Muscle layer of duodenum (tissue), 2 donors: ENCODE data around the gene GRPEL1.

Experiments used
- H3K27ac ChIP-seq: one replicate; pipeline ENCODE4 v1.7.0; 2013; ENCODE audit warnings: mild to moderate bottlenecking, low read length
- H3K27me3 ChIP-seq: one replicate; pipeline ENCODE4 v1.7.0; 2013; ENCODE audit warnings: low read depth, mild to moderate bottlenecking, control low read depth, low read length
- H3K36me3 ChIP-seq, 2 donors: one replicate each; pipeline ENCODE4 v1.7.0; 2013; ENCODE audit warnings: low read length in 2 of 2, control low read depth in 1 of 2, mild to moderate bottlenecking in 1 of 2; ENCODE audit not compliant: insufficient read depth in 2 of 2, control insufficient read depth in 1 of 2
- H3K4me1 ChIP-seq, 2 donors: one replicate each; pipeline ENCODE4 v1.7.0; 2013; ENCODE audit warnings: low read length in 2 of 2, mild to moderate bottlenecking in 2 of 2, control low read depth in 1 of 2, moderate library complexity in 1 of 2; ENCODE audit not compliant: insufficient read depth in 2 of 2, control insufficient read depth in 1 of 2
- H3K4me3 ChIP-seq, 2 donors: one replicate each; pipeline ENCODE4 v1.7.0; 2013; ENCODE audit warnings: low read length in 2 of 2, low read depth in 1 of 2, mild to moderate bottlenecking in 1 of 2
- H3K9me3 ChIP-seq, 2 donors: one replicate each; pipeline ENCODE4 v1.7.0; 2013; ENCODE audit warnings: low read length in 2 of 2, control low read depth in 1 of 2, mild to moderate bottlenecking in 1 of 2; ENCODE audit not compliant: control insufficient read depth in 1 of 2
- donor health status: healthy.

GRPEL1 gene

GRCh38 chr4:7050481-7051143 lies 17.3 kb downstream of the GRPEL1 start:
- H3K9me3 ChIP-seq, result no peaks in the 10 kb centered on the region
- peaks cover 13 to 19% of the 10 kb centered on the region in 2 donors for H3K36me3 ChIP-seq
- no peaks in the 10 kb centered on the region for H3K27me3 ChIP-seq
- no peak overlapping the region for H3K27ac ChIP-seq
- H3K4me3 ChIP-seq, result no peak overlapping the region
- peaks cover 12 to 28% of the 10 kb centered on the region in 2 donors for H3K4me1 ChIP-seq

DNA sequence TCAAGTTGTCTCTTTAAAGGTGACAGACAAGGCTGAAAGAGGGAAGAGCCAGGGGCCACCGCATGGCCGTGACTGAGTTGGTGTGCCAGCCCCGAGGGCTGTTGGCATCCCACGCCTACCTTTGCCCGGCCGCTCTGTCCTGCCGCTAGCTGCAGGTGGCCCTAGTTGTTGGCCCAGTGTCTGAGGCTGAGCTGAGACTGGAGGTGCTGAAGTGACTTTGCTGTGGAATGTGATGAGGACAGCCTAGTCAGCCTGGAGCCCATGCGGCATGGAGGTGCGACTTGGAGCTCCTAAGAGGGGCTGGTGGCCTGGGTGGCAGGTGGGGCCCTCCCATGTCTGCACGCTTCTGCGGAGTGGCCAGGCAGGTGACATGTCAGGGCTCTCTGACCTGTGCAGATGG lies 18.1 kb downstream of the GRPEL1 start:
- no peaks in the 10 kb centered on the region for H3K27me3 ChIP-seq
- peaks cover 7 to 10% of the 10 kb centered on the region in 2 donors for H3K36me3 ChIP-seq
- no peak overlapping the region for H3K27ac ChIP-seq
- peaks cover 19 to 37% of the 10 kb centered on the region in 2 donors for H3K4me1 ChIP-seq
- H3K9me3 ChIP-seq, result no peaks in the 10 kb centered on the region
- no peak overlapping the region for H3K4me3 ChIP-seq

DNA sequence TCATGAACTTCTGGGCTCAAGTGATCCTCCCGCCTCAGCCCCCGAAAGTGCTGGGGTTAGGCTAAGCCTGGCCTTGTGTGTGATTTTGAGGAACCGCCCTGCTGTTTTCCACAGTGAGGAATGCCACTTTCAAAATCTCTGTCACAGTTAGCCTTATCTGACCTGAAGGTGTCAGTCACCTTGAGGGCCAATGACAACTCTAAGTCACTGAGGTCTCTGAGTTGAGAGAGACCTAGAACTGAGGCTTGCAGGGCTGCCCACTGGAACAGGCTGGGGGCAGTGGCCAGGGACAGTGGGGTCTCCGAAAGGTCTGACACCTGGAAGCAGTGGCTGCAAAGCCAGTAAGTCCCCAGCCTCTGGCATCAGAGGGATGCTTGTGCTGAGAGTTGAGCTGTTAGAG lies 18.6 kb downstream of the GRPEL1 start:
- Histone ChIP-seq H3K4me1 (peaks cover 19 to 40% of the 10 kb centered on the region in 2 donors), H3K27ac (no peak overlapping the region), H3K9me3 (no peaks in the 10 kb centered on the region), H3K27me3 (no peaks in the 10 kb centered on the region), H3K4me3 (no peak overlapping the region), H3K36me3 (peaks cover 4 to 6% of the 10 kb centered on the region in 2 donors)

- Histone ChIP-seq H3K4me1 (peaks cover 19 to 40% of the 10 kb centered on the region in 2 donors), H3K27ac (no peak overlapping the region), H3K36me3 (no peaks in the 10 kb centered on the region), H3K27me3 (no peaks in the 10 kb centered on the region), H3K4me3 (no peak overlapping the region), H3K9me3 (no peaks in the 10 kb centered on the region)
Measured at GRCh38 chr4:7048642-7049041, 19.2 kb downstream of the GRPEL1 start.

DNA sequence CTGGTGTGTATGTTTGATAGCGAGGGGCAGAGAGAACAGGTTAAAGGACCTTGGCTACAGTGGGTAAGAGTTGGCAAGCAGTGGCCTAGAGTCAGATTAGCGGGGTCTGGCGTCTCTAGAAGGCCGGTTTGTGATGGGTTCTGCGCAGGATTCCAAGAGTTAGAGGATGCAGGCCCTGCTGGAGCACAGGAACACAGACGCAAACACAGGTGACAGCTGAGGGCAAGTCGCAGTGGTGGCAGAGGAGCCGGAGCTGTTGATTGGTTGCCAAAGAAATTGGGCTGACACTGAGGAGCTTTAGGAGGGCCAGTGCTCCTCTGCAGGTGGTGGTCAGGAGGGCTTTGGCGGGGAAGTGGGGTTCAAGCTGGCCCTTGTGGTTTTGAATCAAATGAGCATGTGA lies 20.9 kb downstream of the GRPEL1 start:
- Histone ChIP-seq H3K36me3 (no peaks in the 10 kb centered on the region), H3K27me3 (no peaks in the 10 kb centered on the region), H3K9me3 (no peaks in the 10 kb centered on the region), H3K27ac (no peak overlapping the region), H3K4me1 (peaks cover 21 to 28% of the 10 kb centered on the region in 2 donors), H3K4me3 (no peak overlapping the region)

- Histone ChIP-seq H3K4me1 (peaks cover 26 to 36% of the 10 kb centered on the region in 2 donors), H3K27ac (no peak overlapping the region), H3K9me3 (no peaks in the 10 kb centered on the region), H3K36me3 (no peaks in the 10 kb centered on the region), H3K27me3 (no peaks in the 10 kb centered on the region), H3K4me3 (no peak overlapping the region)
Measured at GRCh38 chr4:7045961-7046921, 21.6 kb downstream of the GRPEL1 start.

DNA sequence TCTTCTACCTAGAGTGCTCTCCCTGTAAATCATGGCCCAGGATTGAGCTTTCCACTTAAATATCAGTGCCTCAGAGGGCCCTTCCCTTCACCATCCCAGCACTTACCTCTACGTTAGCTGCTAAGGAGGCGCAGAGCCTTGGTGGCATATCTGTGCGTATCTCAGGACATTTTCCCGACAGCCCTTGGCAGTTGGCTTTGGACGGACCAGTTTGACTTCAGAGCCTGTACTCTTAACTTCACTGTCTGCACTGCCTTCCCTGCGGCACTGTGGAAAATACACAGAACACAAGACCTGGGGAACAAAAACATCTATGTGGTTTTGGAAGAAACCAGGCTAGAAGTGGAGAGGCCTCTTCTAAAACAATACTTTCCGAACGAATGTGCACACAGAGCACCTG lies 22.3 kb downstream of the GRPEL1 start:
- H3K4me1 ChIP-seq, result peaks cover 31 to 36% of the 10 kb centered on the region in 2 donors
- no peaks in the 10 kb centered on the region for H3K36me3 ChIP-seq
- H3K27ac ChIP-seq, result no peak overlapping the region
- no peaks in the 10 kb centered on the region for H3K27me3 ChIP-seq
- H3K9me3 ChIP-seq, result no peaks in the 10 kb centered on the region
- H3K4me3 ChIP-seq, result peak overlapping the region in 1 of 2 donors; percentile 94

DNA sequence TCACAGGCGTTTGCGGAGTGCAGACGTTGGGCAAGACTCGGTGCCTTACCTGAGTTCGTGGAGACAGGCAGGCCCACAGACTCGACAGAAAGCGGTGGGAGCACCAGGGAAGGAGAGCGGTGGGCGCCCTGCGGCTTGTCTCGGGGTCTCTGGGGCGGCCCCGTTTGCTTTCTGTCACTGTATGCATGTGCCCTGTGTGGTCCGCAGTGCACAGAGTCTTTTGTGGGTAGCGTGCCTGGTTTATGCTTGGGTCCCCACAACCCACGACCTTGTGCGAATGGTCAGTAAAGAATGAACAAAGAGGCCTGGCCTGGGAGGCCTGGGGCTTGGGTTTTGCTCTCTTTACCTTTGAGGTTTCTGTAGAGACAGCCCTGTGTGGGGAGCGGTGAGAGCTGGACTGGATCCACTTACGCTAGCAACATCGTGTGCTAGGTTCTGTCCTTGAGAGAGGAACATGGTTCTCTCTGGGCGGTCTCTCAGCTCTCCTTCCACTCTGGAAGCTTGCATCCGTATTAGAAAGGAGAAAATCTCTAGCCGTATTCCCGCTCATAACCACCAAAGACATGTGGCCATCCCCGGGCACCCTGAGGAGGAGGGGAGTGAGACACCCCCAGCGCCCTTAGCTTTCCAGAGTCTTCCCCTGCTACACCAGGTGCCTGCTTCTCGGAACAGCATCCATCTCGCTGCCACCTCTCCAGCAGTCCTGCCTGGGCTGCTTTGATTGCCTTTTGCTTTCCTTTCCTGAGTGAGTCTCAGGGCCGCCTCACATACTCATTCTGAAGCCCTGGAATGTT lies 23.5 kb downstream of the GRPEL1 start:
- Histone ChIP-seq H3K9me3 (no peaks in the 10 kb centered on the region), H3K4me1 (peaks cover 31 to 36% of the 10 kb centered on the region in 2 donors), H3K27me3 (no peaks in the 10 kb centered on the region), H3K27ac (peak overlapping the region; percentile 58), H3K36me3 (no peaks in the 10 kb centered on the region), H3K4me3 (peak overlapping the region; percentile 78 to 94)

GRCh38 chr4:7043284-7044136 lies 24.4 kb downstream of the GRPEL1 start, which contains the start of gene TADA2B:
Gene TADA2B, plus strand, starts transcription at chr4:7043372. Its CDS starts 208 bp downstream, at chr4:7043580.
- H3K4me1 ChIP-seq, result peaks cover 31 to 36% of the 10 kb centered on the region in 2 donors
- H3K9me3 ChIP-seq, result no peaks in the 10 kb centered on the region

DNA sequence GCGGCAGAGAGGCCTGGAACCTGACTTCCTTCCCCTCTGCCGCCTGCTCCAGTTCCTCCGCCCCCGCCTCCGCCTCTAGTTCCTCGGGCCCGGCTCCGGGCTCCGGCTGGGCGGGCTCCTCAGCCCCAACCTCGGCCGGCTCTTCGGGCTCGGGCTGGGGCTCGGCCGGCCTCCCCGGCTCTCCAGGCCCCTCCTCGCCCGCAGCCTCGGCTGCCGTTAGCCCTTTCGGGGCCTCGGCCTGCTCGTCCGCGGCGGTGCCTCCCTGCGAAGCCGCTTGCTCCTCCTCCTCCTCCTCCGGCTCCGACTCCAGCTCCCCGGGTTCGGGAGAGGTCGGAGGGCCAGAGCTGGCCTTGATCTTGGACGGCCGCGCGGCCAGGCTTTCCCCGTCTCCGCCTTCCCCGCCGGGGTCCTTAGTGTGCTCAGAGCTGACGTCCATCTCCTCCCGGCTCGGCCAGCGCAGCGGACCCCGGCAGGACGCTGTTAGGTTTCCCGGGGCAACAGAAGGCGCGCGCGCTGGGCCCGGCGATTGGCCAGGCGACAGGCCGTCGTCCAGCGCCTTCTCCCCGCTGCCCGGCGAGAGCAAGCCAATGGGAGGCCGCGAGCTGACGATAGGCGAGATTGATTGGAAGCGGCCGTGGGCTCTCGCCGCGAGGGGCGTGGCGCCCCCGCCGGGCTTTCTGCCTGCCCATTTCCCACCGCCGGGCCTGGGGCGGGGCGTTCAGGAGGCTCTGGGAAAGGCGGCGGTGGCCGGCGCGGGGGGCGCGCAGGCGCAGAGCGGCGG lies 25.2 kb downstream of the GRPEL1 start:
- peaks cover 31 to 36% of the 10 kb centered on the region in 2 donors for H3K4me1 ChIP-seq
- peak overlapping the region; percentile 71 to 98 for H3K4me3 ChIP-seq
- no peaks in the 10 kb centered on the region for H3K27me3 ChIP-seq
- no peaks in the 10 kb centered on the region for H3K9me3 ChIP-seq
- peak overlapping the region; percentile 23 for H3K27ac ChIP-seq
- H3K36me3 ChIP-seq, result no peaks in the 10 kb centered on the region

More at GRCh38 chr4:7043284-7044136, 24.4 kb downstream of the GRPEL1 start, which contains the start of gene TADA2B:
- peak within 1 kb of the TSS; percentile 58 for H3K27ac ChIP-seq
- H3K36me3 ChIP-seq, result no peaks in the 10 kb centered on the region
- H3K27me3 ChIP-seq, result no peaks in the 10 kb centered on the region
- peak within 1 kb of the TSS; percentile 78 to 98 for H3K4me3 ChIP-seq
